ENCODE measurements around the gene PTCHD4.

Gene PTCHD4

GRCh38 chr6:48099713-48100587, 11.0 kb downstream of the PTCHD4 start:
- DNase-seq = no peak

DNA sequence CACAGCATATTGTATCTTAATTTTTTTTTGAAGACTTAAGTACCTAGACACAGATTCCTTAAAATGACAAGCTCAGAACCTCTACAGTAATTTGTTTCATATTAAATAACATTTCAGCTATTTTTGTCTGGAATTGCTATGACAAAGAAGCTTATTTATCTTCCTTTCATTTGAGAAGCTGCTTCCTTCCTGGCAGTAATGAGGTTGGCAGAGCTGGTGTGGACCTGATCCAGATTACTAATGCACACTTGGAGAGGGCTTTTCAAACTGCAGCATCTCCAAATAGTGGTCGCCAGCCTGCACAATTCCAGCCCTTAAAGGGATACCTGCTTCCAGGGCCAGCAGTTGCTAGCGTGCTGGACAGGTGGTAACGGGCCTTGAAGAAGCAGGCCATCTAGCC, 12.1 kb downstream of the PTCHD4 start:
- DNase-seq = no peak

DNA sequence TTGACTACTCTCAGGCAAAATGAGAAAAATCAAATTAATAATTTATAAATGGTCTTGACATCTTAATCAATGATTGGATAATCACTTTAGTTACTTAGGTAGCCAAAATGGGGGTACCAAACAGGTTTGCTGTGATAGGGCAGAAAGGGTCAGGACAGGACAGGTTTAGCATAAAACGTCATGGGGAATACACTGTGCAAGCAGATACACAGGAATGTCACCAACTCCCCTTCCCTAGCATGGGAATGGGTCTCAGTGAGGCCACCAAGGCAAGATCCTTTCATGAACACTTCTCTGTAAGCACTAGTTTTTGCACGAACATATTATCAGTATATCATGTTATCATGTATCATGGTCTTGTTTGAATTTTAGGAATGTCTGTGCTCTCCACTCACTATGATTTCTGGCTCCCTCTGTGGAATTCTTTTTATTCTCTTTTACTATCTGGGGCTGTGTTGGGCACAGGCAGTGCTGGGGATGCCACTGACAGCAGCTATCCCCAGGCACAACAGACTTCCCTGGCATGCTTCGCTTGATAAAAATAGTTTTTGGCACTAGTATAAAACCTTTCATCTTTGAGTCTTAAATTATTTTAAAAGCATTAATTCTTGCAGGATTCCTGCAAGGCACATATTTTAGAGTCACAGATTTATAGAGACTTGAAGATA, 18.3 kb downstream of the PTCHD4 start:
- no peak for DNase-seq

DNA sequence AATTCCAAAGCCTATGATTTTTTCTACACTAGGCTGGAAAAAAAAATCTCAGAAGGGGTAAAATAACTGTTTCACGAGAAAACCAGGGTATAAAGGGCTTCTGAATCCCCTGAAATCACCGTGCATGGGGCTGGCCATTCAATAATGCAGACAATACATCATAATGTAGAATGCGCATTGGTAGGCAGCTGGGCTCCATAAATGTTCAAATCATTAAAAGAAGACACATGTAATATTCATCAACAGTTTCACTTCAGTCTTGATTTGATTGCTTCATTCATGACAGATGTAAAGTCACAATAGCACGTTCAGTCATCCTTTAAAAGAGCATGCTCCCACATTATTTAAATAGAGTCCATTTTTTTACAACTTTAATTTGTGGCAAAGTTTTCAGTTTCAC, 20.5 kb downstream of the PTCHD4 start:
- DNase-seq = no peak

- no peak for DNase-seq
These were observed 23.5 kb downstream of the PTCHD4 start for GRCh38 chr6:48087448-48087847.

- DNase-seq = no peak
These were observed 24.8 kb downstream of the PTCHD4 start for GRCh38 chr6:48086187-48086586.

DNA sequence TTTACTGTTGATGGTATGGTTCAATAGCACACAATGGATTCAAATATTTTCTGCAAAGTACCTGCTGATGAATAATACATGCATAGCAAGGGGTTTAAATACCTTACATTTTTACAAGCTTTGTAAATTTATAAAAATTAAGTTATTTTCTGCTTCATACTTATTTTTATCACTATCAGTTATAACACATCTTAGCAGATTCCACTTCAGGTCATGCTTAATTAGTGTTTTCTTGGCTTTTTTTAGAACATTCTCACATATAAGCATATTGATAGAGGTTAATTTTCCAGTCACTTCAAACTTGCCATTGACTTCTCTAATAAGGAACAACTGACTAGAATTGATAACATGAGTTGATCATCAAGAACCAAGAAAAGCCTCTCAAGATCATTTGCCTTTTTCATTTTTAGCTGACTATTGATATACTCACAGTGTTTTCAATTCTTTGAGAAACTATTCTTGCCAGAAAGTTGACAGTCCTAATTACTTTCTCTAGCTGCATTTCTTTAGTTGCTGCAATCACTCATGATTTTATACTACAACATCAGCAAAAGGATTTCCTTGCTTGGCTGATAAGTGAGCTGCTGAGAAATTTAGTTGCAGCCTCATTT, 25.8 kb downstream of the PTCHD4 start:
- no peak for DNase-seq

GRCh38 chr6:48084201-48084600, 26.8 kb downstream of the PTCHD4 start:
- DNase-seq = no peak

GRCh38 chr6:48080227-48081009, 30.6 kb downstream of the PTCHD4 start:
- DNase-seq = no peak

GRCh38 chr6:48078120-48078519, 32.9 kb downstream of the PTCHD4 start:
- DNase-seq = no peak

- DNase-seq = no peak
These were observed 35.8 kb downstream of the PTCHD4 start for GRCh38 chr6:48075181-48075580.

- DNase-seq = no peak
These were observed 36.8 kb downstream of the PTCHD4 start for GRCh38 chr6:48073976-48074767.

DNA sequence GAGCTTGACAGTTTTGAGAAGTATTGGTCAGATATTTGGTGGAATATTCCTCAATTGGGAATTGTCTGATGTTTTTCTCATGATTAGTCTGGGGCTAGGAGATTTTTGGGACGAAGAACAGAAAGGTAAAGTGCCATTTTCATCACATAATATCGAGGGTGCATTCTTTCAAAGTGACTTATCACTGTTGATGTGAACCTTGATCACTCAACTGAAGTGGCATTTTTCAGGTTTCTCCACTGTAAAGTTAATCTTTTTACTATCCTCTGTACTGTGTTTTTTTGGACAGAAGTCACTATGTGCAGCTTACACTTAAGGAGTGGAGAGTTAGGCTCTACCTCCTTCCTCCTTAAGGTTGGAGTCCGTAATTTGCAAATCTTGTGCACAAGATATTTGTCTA, 39.2 kb downstream of the PTCHD4 start:
- no peak for DNase-seq

DNA sequence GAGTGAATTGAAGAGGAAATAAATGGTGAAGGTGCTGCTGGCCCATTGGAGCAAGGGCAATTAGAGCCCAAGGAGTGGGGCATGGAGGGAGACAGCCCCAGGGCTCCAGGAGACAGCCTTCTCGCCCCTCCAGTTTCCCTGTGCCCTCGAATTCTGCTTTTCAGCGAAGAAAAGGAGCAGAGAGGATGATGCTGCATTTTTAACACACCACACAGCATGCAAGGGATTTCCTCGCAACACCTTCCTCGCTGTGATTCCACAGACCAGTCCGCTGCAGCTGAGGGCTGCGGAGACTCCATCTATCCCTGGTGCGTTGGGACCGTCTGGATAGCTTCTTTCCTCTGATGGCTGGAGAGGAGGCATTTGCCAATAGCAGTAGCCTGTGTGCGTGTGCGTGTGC, 41.7 kb downstream of the PTCHD4 start:
- DNase-seq = no peak

GRCh38 chr6:48068278-48069251, 42.4 kb downstream of the PTCHD4 start:
- DNase-seq = no peak

GRCh38 chr6:48067886-48068277, 43.1 kb downstream of the PTCHD4 start:
- no peak for DNase-seq

GRCh38 chr6:48067148-48067712, 43.8 kb downstream of the PTCHD4 start:
- no peak for DNase-seq

GRCh38 chr6:48061265-48061990, 49.6 kb downstream of the PTCHD4 start:
- no peak for DNase-seq

All from GOT3 (cell line).